ENCODE measurements around the gene EN1.

EN1 gene

DNA sequence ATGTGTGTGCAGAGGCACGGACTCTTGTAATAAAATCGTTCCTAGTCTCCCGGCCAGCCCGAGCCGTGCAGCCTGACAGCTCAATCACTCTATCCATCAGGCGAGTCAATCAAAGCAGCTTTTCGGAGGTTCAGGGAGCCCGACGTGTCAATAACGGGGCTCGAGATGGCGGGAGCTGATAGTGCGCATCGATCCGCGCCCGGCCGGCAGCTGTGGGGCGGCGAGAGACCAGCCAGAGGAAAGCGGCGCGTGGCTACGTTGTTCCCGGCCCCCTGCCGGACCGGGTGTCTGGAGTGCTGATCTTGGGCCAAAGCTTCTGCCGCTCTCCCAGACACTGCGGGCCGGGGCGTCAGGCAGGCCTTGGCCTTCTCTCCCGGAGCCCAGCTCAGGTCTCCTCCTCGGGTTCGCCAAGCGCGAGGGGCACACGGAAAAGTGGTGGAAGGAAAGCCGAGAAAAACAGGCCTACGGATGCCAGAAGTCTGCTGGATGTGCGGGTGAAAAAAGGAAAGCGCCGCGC is 2.4 kb downstream of the EN1 start:
- in situ Hi-C loops (cut with MboI; ENCODE audit: low sequenced_read_pairs), result no loop called here

DNA sequence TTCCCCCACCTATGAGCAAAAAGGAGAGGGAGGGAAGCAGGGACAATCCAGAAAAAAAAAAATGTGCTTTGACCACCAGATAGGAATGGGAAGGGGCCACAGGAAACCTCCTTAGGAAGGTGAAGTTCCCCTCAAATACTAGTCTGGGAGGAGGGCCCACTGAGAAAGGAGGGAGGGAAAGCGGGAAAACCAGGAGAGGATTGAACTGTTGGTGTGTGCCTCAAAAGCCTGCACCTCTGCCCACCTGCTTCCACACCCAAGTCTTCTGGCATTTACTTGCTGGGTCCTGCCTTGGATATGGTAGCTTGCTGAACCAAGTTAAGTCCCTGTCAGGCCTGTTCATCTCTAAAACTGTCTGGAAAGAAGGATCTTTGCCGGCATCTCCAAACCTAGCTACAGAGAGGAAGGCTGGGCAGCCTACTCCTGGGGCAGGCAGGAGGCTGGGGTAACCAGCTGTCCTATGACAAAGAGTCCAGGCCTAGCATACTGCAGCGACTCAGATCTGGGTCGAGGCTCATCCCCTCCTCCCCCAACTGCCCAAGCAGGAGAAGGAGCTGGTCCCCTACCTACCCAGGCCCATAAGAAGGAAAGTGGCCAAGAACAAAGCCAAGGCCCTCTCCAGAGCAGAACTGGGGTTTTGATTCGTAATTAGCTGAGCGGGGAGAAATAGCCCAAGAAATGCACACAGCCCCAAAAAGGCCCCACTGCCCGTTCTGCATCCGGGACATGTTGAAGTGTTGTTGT is 3.0 kb downstream of the EN1 start:
- in situ Hi-C loops (cut with MboI; ENCODE audit: low sequenced_read_pairs), result no loop called here

DNA sequence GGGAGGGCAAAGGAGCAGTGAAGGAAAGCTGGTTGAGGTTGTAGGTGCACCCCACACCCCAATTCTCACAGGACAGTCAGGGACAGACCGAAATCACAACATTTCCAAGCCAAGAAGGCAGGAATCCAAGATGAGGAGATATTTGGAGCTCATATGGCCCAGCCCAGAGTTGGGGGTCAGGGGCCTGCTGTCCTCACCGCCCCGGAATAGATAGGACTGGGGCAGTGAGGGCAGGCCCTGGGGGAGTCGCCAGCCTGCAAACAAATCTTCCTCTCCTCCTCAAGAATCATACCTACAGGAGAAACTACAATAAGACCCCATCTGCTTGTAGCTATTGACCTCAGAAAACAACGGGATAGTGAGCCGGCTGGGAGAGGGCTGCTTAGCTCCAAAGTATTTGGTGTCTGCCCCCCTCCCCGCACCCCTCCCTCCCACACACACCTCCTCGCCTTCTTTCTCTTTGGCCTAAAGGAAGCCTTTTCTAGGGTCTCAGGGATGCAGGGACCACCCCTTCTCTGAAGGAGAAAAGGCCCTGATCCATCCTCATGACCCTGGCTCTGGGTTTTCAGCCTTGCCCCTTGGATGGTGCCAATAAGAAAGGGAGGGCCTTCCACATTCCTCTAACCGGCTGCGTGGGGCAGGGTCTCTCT is 3.8 kb downstream of the EN1 start:
- in situ Hi-C loops (cut with MboI; ENCODE audit: low sequenced_read_pairs), result no loop called here

DNA sequence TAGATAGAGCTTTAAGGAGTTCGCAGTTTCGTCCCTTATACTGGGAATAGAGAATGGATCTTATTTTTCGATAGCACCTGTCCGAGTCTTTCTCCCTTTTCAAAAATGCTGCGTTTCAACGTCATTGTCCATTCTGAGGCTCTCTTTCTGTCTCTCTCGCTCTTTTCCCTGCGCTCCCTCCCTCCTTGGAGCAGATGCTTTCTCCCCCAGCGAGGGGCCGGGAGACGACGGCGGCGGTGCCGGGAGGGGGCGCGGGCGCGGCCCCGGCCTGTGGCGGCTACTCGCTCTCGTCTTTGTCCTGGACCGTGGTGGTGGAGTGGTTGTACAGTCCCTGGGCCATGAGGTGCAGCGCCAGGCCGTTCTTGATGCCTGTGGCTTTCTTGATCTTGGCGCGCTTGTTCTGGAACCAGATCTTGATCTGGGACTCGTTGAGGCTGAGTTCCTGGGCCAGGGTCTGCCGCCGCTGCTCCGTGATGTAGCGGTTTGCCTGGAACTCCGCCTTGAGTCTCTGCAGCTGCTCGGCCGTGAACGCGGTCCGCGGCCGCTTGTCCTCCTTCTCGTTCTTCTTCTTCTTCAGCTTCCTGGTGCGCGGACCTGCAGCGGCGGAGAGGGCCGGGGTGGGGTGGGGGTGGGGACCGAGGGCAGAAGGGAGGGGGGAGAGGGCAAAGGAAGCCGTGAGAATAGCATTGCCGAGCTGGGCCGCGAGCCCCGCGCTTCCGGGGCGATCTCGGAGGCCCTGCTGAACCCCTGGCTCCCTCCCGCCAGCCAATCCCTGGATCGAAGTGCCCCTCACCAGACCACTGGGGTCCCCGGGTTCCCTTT is 4.6 kb downstream of the EN1 start:
- in situ Hi-C loops (cut with MboI; ENCODE audit: low sequenced_read_pairs), result no loop called here

DNA sequence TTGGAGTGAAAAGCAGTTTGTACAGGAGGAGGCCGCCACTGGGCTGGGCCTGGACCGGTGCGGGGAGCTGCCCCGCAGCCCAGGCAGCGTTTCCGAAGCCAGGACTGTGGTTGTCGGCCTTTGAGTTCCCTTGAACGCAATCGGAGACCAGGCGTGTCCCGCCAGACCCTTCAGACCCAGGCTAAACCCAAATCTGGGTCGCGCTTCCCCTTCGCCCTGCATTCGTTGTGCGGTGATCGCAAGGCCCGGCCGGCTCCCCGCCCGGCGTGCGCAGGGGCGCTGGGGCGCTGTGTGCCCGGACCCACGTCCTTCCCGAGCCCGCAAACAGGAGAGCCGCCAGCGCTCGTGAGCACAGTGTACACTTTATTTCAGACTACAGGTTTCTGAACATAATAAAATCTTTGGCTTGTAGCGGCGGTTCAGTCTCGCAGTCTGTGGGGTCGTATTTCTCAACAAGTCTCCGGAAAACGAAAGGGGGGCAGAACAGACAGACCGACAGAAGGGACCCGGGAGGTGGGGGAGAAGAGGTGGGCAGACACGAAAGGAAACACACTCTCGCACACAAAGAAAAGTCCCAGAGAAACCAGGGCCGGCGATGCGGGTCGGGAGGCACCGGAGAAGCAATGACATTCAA is 5.5 kb downstream of the EN1 start:
- in situ Hi-C loops (cut with MboI; ENCODE audit: low sequenced_read_pairs), result no loop called here

DNA sequence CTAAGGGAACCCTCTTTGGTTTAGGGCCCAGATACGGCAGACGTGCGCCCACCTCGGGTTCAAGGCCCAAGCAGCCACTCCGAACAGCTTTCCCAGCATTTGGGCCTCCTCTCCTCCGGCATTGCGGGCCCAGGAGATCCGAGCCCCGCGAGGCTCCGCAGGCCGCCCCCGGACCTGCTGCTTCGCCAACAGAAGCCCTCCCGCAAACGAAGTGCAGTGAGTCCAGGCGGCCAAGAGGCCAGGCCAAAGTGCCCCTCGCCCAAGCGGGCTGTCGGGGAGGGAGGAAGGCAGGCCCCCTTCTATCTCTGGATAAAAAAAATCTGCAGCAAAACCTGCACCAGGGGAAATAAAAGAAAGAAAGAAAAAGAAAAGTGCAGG is 6.0 kb downstream of the EN1 start:
- in situ Hi-C loops (cut with MboI; ENCODE audit: low sequenced_read_pairs), result no loop called here

DNA sequence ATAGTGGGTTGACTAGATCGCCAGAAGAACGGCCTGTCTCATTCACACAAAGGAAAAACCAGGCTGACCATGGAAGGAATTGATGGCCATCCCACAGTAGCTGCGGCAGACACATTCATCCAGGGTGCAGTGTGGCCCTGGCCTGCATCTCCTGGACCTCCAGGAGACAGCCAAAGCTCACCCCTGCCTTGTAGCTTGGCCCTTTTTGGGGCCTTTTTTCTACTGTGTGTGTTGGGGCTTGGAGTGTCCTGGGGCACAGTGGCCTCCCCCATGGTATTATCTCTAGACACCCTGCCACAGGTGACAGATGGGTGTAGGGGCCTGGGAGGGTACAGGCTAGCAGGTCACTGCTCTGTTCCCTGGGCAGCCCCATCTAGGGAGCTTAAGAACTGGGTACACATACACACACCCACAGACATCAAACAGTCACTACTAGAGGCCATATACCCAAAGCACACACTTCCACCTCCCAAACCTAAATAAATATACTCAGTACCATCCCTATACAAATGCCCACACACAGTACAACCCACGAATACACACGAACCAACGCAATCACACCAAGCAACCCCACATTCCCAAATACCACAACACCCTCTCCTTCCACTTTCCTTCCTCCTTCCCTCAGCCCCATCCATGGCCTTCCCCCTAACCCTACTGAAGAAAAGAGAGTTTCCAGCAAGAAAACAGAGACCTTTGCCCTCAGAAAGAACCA is 8.6 kb downstream of the EN1 start:
- in situ Hi-C loops (cut with MboI; ENCODE audit: low sequenced_read_pairs), result no loop called here

DNA sequence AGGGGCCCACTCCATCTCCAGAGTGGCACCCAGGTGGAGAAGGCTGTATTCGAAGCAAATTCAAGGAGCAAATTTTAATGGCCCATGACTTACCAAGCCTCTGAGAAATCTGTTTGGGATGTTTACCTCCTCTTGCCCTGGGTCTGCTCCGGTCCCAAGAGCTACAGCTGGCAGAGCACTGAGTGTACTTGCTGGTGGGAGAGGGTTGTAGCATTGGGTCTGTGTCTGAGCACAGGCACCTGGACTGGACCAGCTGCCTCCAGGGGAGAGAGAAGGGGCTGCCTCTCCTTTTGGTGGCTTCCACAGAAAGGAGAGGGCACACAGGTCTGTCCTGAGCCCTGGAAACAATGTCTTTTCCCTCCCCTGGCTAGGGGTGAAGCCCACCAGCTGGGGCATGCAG is 9.8 kb downstream of the EN1 start:
- in situ Hi-C loops (cut with MboI; ENCODE audit: low sequenced_read_pairs), result no loop called here

DNA sequence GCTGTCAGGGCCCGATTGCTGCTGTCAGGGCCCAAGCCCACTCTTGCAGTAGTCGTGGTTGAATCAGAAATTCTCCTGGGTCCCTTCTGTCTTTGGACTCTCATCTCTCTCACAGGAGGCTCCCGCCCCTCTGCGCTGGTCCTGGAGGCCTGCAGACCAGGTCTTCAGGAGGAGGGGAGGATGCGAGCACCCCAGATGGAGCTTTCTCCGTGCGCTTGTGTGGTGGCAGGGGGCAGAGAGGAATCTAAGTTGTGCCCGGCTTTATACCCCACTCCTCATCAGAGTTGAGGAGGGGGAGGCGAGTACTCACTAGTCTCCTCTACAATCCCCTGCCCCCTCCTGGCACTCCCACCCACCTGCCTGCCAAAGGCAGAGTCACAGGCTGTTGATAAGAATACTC is 10.4 kb downstream of the EN1 start:
- in situ Hi-C loops (cut with MboI; ENCODE audit: low sequenced_read_pairs), result no loop called here

DNA sequence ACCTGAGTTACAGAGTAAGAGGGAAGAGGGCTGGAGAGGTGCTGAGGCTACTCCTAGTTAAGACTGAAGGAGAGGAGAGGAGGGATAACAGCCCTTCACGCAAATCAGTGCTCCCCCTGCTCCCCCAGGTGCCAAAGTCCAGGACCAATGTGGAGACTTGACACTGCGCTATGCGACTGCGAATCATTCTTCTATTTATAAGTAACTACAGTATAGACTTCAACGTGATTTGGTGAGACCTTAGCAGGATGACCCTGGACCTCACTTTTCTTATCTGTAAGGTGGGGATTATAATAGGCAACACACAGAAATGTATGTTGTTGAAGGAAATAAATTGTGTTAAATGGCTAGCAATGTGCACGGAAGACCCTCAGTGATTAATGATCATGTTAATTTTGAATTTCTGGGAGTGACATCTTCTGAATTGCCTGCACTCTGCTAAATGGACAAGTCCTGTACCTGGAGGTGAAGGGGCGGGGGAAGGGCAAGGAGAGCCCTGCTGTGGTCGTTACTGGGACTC is 11.0 kb downstream of the EN1 start:
- in situ Hi-C loops (cut with MboI; ENCODE audit: low sequenced_read_pairs), result no loop called here

DNA sequence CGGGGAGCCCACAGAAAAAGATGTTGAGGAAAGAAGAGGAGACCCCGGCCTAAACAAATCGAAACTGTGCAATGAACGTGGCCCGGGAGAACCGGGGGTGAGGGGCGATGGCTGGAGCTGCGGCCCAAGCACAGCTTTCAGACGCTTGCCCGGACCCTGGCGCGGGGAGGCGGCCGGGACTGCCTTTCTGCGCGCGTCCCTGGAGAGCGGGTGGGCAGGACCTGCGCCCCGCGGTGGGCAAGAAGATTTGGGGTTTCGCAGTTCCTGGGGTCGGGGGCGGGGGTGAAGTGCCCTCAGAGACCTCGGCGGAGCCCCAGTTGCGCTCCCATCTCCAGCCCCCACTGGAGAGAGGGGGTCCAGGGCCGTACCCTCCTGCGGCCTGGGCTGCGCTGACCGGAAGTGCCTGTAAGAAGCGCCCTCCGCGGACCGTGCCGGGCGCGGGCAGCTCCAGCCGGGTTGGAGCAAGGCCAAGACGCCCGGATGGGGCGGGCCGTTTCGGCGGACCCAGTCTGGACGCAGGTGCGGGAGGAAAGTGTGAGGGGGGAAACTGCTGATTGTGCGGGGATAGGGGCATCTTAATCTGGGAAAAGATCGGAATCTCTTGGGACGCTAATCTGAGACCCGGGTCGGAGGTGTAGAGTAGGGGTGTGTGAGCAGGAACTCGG is 11.6 kb downstream of the EN1 start:
- in situ Hi-C loops (cut with MboI; ENCODE audit: low sequenced_read_pairs), result no loop called here

DNA sequence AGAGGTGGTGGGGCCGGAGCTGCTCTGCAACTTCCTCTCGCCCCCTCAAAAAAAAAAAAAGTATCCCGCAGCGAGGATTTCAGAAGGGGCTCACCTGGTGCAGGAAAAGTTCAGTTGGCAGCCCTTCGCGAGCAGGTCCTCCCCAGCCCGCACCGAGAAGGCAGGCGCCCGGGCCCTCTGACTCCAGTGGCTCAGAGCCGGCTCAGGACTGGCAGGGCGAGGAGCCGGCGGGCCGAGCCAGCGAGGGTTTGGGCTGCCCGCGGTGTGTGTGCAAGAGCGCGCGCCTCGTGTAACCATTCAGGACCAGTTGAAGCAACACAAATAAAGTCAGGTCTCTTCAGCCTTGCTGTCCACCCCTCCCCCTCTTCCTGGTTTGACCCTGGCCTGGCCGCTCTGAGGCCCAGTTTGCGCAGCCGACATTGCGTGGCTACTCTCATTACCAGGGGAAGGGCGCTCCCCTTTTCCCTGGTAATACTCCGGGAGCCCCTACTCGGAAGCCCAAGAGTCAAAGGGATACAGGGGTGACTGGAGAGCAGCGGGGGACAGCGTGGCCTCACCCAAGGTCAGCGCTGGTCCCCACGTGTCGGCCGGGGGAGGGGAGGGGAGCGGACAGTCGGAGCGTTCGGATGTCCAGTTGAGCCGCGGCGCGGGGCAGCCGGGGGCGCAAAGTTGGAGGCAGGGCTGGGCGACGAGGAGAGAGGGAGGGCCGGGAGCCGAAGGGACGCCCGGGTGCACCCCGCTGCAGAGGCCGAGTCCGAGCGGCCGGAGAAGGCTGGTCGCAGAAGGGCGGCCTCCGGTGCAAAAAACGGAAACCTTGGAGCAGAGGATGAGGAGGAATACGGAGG is 12.3 kb downstream of the EN1 start:
- in situ Hi-C loops (cut with MboI; ENCODE audit: low sequenced_read_pairs), result no loop called here

DNA sequence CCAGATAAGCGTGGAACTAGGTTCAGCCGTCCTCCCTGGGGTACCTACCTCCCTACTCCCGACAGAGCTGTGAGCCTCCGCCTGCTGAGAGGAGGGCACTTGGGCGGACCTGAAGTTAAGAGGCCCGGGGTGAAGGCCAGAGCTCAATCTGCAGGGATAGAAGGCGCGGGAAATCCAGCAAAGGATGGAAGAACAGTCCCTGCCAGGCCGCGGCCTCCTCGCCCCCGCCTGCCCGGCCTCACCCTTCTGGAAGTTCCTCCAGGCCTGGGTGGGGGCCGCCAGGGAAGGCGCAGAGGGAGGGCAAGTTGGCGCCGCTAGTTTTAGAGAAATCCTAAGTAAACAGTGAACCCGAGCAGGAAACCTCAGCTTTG is 13.0 kb downstream of the EN1 start:
- in situ Hi-C loops (cut with MboI; ENCODE audit: low sequenced_read_pairs), result no loop called here

DNA sequence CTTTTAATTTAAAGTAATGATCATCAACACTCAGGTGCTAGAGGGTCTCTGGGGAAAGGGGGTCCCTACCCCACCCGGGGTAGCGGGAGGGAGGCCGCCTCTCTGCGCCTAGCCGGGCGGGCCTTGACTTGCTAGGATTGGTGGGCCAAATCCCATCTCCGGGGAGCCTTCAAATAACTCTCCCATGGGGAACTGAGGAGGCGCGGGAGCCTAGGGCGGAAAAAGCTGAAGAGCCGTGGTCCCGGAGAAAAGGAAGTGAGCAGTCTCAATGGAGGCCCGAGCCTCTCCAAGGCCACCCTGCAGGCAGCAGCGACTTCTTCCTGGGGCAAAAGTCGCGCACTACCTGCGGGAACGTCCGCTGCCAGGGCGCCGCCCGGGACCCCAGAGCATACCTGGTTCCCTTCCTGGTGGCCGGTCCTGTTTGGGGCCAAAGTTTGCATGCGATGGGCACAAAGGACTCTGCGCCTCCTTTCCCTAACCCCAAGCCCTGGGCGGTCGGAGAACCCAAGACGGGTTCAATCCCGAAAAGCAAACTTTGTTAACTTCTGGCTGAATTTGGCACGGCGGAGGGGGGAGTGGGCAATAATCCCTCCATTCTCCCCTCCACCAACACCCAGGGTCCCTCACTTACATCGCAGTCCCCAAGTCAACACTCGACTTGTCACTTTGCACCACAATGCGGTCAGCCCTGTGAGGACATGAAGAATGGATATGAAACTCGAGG is 13.6 kb downstream of the EN1 start:
- in situ Hi-C loops (cut with MboI; ENCODE audit: low sequenced_read_pairs), result no loop called here

DNA sequence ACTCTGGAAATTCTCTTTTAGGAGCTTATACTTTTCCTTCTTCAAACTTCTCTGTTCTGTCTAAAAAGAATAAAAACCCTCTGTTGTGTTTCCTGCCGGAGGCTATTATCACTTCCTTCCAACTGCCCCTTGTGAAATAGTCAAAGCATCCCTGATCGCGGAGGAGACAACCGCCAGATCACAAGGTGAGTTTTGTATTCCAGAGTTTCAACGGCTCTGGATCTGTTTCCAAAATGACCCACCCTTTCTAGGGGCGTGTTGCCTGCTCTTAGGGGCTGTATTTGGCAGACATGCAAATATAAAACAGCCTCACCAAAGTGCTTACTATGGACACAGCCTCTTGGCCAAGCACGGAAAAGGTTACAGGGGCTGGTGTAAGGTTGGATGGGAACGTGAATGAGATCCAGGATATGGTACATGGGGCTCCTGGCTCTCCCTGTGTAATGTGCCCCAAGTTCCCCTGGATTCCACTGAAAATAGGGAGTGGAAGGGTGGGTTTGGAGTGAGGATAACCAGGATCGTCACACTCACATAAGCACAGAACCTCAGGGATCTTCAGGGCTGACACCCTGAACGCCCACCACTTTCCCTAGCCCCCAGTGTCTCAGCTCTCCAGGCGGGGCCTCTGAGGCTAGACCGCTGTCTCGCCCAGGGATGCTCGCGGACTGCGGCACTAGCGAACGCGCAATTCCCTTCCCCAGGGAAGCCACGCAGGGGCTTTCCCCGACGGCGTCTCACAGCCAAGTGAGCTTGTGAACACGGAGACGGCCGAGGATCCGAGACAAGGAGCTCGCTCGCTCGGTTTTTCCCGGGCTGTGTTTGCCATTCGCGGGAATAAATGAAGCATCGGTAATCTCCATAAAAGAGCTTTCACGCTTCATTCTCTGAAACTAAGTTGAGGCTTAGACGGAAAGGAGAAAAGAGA is 14.4 kb downstream of the EN1 start:
- in situ Hi-C loops (cut with MboI; ENCODE audit: low sequenced_read_pairs), result no loop called here

DNA sequence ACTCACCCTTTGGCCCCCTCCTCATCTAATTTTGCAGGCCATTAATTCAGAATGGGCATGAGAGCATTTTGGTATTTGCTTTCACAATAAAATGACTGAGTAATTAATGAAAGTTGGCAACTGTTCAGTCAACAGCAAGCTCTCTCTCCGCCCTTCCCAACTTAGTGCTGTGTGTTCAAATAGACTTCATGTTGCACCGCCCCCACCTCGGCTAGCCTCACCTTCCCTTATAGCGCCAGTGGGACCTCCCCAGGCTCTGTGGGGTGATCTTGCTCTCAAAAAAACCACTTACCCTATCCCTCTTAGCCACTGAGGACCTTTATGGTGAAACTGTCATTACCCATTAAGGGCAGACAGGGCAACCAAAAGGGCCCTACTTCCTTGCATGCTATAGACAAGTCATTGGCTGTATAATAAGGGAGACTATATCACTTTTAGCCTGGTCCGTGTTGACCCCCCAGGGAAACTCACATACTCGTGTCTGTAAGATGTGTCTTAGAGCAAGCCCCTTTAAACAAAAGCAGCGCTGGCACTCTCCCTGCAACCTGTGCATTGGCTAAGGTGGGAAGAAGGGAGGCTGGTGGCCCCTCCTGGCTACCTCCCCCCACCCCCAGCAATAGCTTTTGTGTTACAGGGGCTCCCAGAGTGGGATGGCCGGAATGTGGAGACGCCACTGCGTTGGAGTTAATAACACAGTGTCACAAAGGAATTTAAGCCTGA is 15.2 kb downstream of the EN1 start:
- in situ Hi-C loops (cut with MboI; ENCODE audit: low sequenced_read_pairs), result no loop called here

DNA sequence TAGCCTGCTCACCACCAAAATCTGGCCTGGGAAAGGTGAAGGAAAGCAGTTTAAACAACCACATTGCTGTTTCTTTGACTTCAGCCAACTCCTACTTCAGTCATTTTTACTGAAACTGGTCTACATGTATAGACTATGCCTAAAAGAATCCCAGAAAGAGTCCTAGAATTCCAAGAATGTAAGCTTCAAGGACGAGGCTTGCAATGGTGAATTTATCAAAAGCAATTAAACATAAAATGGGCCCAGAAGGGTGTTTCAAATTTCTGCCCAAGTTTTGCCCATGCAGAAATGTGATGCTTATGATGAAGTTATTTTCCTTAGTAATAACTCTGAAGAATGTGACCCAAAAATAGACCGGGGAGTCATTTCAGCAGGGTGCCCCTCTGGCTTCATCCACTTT is 16.6 kb downstream of the EN1 start:
- in situ Hi-C loops (cut with MboI; ENCODE audit: low sequenced_read_pairs), result no loop called here
